ENCODE measurements around the gene CCDC18.
"Not testable (repeated sequence)": the region's sequence is repeated elsewhere in the genome, so short reads cannot be mapped to it uniquely, and the experiment has no call there.

The CCDC18 gene

GRCh38 chr1:93275262-93275633, 94.7 kb downstream of the CCDC18 start:
- WGBS, 2 donors (ENCODE audit: extremely low coverage in 2 of 2, insufficient read length in 2 of 2, insufficient replicate concordance in 1 of 2): no CpG with 5 or more reads among the region's 3 CpGs

GRCh38 chr1:93275634-93276295, 95.2 kb downstream of the CCDC18 start:
- Histone ChIP-seq H2BK15ac (ENCODE audit: low read length) (no peak overlapping the region), H3K27ac (replicated peaks; ENCODE audit: low read length) (no peak overlapping the region)
- no peak for DNase-seq (ENCODE audit: low spot score)

More at GRCh38 chr1:93275262-93275633, 94.7 kb downstream of the CCDC18 start:
- H3K4me1 ChIP-seq (ENCODE audit: control insufficient read depth in 2 of 2, insufficient read depth in 1 of 2, low read depth in 1 of 2, low read length in 2 of 2); H3K27me3 ChIP-seq (ENCODE audit: control insufficient read depth in 3 of 3, insufficient read depth in 3 of 3, low read depth in 1 of 3, low read length in 3 of 3); DNase-seq (ENCODE audit: low spot score); H2AK5ac ChIP-seq (ENCODE audit: low read depth, low read length); H3K18ac ChIP-seq (ENCODE audit: low read length); H3K79me1 ChIP-seq (ENCODE audit: low read depth, low read length); H3K23ac ChIP-seq (ENCODE audit: low read depth, low read length, poor library complexity); H3K9ac ChIP-seq (ENCODE audit: low read depth, low read length, poor library complexity); H2AFZ ChIP-seq (ENCODE audit: low read length); H3K4me2 ChIP-seq (ENCODE audit: insufficient read depth, low read length, poor library complexity, severe bottlenecking); H4K91ac ChIP-seq (ENCODE audit: low read depth, low read length, poor library complexity); H2BK15ac ChIP-seq (ENCODE audit: low read length); H3K4me3 ChIP-seq (ENCODE audit: low read length in 2 of 2); H3K36me3 ChIP-seq (replicated peaks in 1 of 2; ENCODE audit: control insufficient read depth in 2 of 2, insufficient read depth in 2 of 2, low read length in 2 of 2); H3K27ac ChIP-seq (replicated peaks; ENCODE audit: low read length); H2BK120ac ChIP-seq (ENCODE audit: low read depth, low read length); H2BK12ac ChIP-seq (ENCODE audit: low read length); H4K8ac ChIP-seq (ENCODE audit: low read depth, low read length); H3K4ac ChIP-seq (ENCODE audit: low read length); H3K14ac ChIP-seq (ENCODE audit: low read length); H2BK5ac ChIP-seq (ENCODE audit: low read length); H3K9me3 ChIP-seq (replicated peaks in 1 of 2; ENCODE audit: control insufficient read depth in 2 of 2, insufficient read depth in 1 of 2, low read depth in 1 of 2, low read length in 2 of 2): not testable (repeated sequence)

GRCh38 chr1:93277530-93277929, 97.0 kb downstream of the CCDC18 start:
- H3K27ac ChIP-seq (replicated peaks; ENCODE audit: low read length): not testable (repeated sequence)

More at GRCh38 chr1:93275634-93276295, 95.2 kb downstream of the CCDC18 start:
- H4K91ac ChIP-seq (ENCODE audit: low read depth, low read length, poor library complexity): no peak overlapping the region
- H3K4ac ChIP-seq (ENCODE audit: low read length): no peak overlapping the region
- no peak overlapping the region for H3K14ac ChIP-seq (ENCODE audit: low read length)
- no peak overlapping the region for H2AFZ ChIP-seq (ENCODE audit: low read length)
- H3K27me3 ChIP-seq (ENCODE audit: control insufficient read depth in 3 of 3, insufficient read depth in 3 of 3, low read depth in 1 of 3, low read length in 3 of 3): no peaks in the 10 kb centered on the region
- H3K36me3 ChIP-seq (replicated peaks in 1 of 2; ENCODE audit: control insufficient read depth in 2 of 2, insufficient read depth in 2 of 2, low read length in 2 of 2): no peaks in the 10 kb centered on the region
- H2BK120ac ChIP-seq (ENCODE audit: low read depth, low read length): no peak overlapping the region
- H3K4me3 ChIP-seq (ENCODE audit: low read length in 2 of 2): no peak overlapping the region
- H3K4me2 ChIP-seq (ENCODE audit: insufficient read depth, low read length, poor library complexity, severe bottlenecking): no peak overlapping the region
- no peak overlapping the region for H4K8ac ChIP-seq (ENCODE audit: low read depth, low read length)
- no peaks in the 10 kb centered on the region for H3K79me1 ChIP-seq (ENCODE audit: low read depth, low read length)
- no peak overlapping the region for H3K23ac ChIP-seq (ENCODE audit: low read depth, low read length, poor library complexity)
- no peak overlapping the region for H3K18ac ChIP-seq (ENCODE audit: low read length)
- H3K9me3 ChIP-seq (replicated peaks in 1 of 2; ENCODE audit: control insufficient read depth in 2 of 2, insufficient read depth in 1 of 2, low read depth in 1 of 2, low read length in 2 of 2): peaks cover 0 to 6% of the 10 kb centered on the region in 2 donors
- no peaks in the 10 kb centered on the region for H3K4me1 ChIP-seq (ENCODE audit: control insufficient read depth in 2 of 2, insufficient read depth in 1 of 2, low read depth in 1 of 2, low read length in 2 of 2)
- H2BK5ac ChIP-seq (ENCODE audit: low read length): no peak overlapping the region
- WGBS, 2 donors (ENCODE audit: extremely low coverage in 2 of 2, insufficient read length in 2 of 2, insufficient replicate concordance in 1 of 2): no CpG with 5 or more reads among the region's 5 CpGs
- no peak overlapping the region for H2BK12ac ChIP-seq (ENCODE audit: low read length)
- H2AK5ac ChIP-seq (ENCODE audit: low read depth, low read length): no peak overlapping the region
- no peak overlapping the region for H3K9ac ChIP-seq (ENCODE audit: low read depth, low read length, poor library complexity)

GRCh38 chr1:93283496-93283895, 103.0 kb downstream of the CCDC18 start:
- no CpG with 5 or more reads among the region's 1 CpG for WGBS, 2 donors (ENCODE audit: extremely low coverage in 2 of 2, insufficient read length in 2 of 2, insufficient replicate concordance in 1 of 2)

More at GRCh38 chr1:93277530-93277929, 97.0 kb downstream of the CCDC18 start:
- not testable (repeated sequence) for H2BK12ac ChIP-seq (ENCODE audit: low read length); H2BK120ac ChIP-seq (ENCODE audit: low read depth, low read length); H3K23ac ChIP-seq (ENCODE audit: low read depth, low read length, poor library complexity); H4K91ac ChIP-seq (ENCODE audit: low read depth, low read length, poor library complexity); H3K14ac ChIP-seq (ENCODE audit: low read length); H3K27me3 ChIP-seq (ENCODE audit: control insufficient read depth in 3 of 3, insufficient read depth in 3 of 3, low read depth in 1 of 3, low read length in 3 of 3); H2AK5ac ChIP-seq (ENCODE audit: low read depth, low read length); H2BK5ac ChIP-seq (ENCODE audit: low read length); H3K79me1 ChIP-seq (ENCODE audit: low read depth, low read length); H4K8ac ChIP-seq (ENCODE audit: low read depth, low read length); H2AFZ ChIP-seq (ENCODE audit: low read length); H2BK15ac ChIP-seq (ENCODE audit: low read length); H3K9ac ChIP-seq (ENCODE audit: low read depth, low read length, poor library complexity); H3K4me1 ChIP-seq (ENCODE audit: control insufficient read depth in 2 of 2, insufficient read depth in 1 of 2, low read depth in 1 of 2, low read length in 2 of 2); H3K36me3 ChIP-seq (replicated peaks in 1 of 2; ENCODE audit: control insufficient read depth in 2 of 2, insufficient read depth in 2 of 2, low read length in 2 of 2); DNase-seq (ENCODE audit: low spot score); H3K9me3 ChIP-seq (replicated peaks in 1 of 2; ENCODE audit: control insufficient read depth in 2 of 2, insufficient read depth in 1 of 2, low read depth in 1 of 2, low read length in 2 of 2); H3K4me3 ChIP-seq (ENCODE audit: low read length in 2 of 2); H3K4ac ChIP-seq (ENCODE audit: low read length); H3K18ac ChIP-seq (ENCODE audit: low read length); H3K4me2 ChIP-seq (ENCODE audit: insufficient read depth, low read length, poor library complexity, severe bottlenecking)
- no CpG with 5 or more reads among the region's 3 CpGs for WGBS, 2 donors (ENCODE audit: extremely low coverage in 2 of 2, insufficient read length in 2 of 2, insufficient replicate concordance in 1 of 2)

More at GRCh38 chr1:93283496-93283895, 103.0 kb downstream of the CCDC18 start:
- Histone ChIP-seq H3K9me3 (replicated peaks in 1 of 2; ENCODE audit: control insufficient read depth in 2 of 2, insufficient read depth in 1 of 2, low read depth in 1 of 2, low read length in 2 of 2) (peaks cover 0 to 11% of the 10 kb centered on the region in 2 donors), H2AK5ac (ENCODE audit: low read depth, low read length) (no peak overlapping the region), H3K79me1 (ENCODE audit: low read depth, low read length) (no peaks in the 10 kb centered on the region), H3K9ac (ENCODE audit: low read depth, low read length, poor library complexity) (no peak overlapping the region), H2BK15ac (ENCODE audit: low read length) (no peak overlapping the region), H2AFZ (ENCODE audit: low read length) (no peak overlapping the region), H3K4ac (ENCODE audit: low read length) (no peak overlapping the region), H3K4me1 (ENCODE audit: control insufficient read depth in 2 of 2, insufficient read depth in 1 of 2, low read depth in 1 of 2, low read length in 2 of 2) (no peaks in the 10 kb centered on the region), H2BK5ac (ENCODE audit: low read length) (no peak overlapping the region), H3K4me3 (ENCODE audit: low read length in 2 of 2) (no peak overlapping the region), H3K36me3 (replicated peaks in 1 of 2; ENCODE audit: control insufficient read depth in 2 of 2, insufficient read depth in 2 of 2, low read length in 2 of 2) (no peaks in the 10 kb centered on the region), H3K14ac (ENCODE audit: low read length) (no peak overlapping the region), H3K23ac (ENCODE audit: low read depth, low read length, poor library complexity) (no peak overlapping the region), H2BK12ac (ENCODE audit: low read length) (no peak overlapping the region), H3K27ac (replicated peaks; ENCODE audit: low read length) (no peak overlapping the region), H4K91ac (ENCODE audit: low read depth, low read length, poor library complexity) (no peak overlapping the region), H4K8ac (ENCODE audit: low read depth, low read length) (no peak overlapping the region), H3K4me2 (ENCODE audit: insufficient read depth, low read length, poor library complexity, severe bottlenecking) (no peak overlapping the region), H3K27me3 (ENCODE audit: control insufficient read depth in 3 of 3, insufficient read depth in 3 of 3, low read depth in 1 of 3, low read length in 3 of 3) (no peaks in the 10 kb centered on the region), H2BK120ac (ENCODE audit: low read depth, low read length) (no peak overlapping the region), H3K18ac (ENCODE audit: low read length) (no peak overlapping the region)
- DNase-seq (ENCODE audit: low spot score): no peak
